Stimulated activated effector memory CD8-positive, alpha-beta T cell treated with anti-CD3 and anti-CD28 coated beads, Interleukin-12 subunit alpha, Interleukin-12 subunit beta, amount 100 ng/mL, for 72 hours (primary cell): ENCODE measurements around the gene NINJ1.
"Not testable (repeated sequence)": the region's sequence is repeated elsewhere in the genome, so short reads cannot be mapped to it uniquely, and the experiment has no call there.

ENCODE experiments used
- ATAC-seq: fragments of 150-1000 bp; cut with Tn5 transposase; 2 replicates; pipeline ENCODE4 v1.10.0; 2021
- DNase-seq, 2 donors: peaks; one replicate each; pipeline ENCODE4 v3.0.0; 2021 to 2022; ENCODE audit warnings: low spot score in 2 of 2
- H3K27ac Mint-ChIP-seq: one replicate; pipeline ENCODE4 v1.8.0; 2022; ENCODE audit warnings: mild to moderate bottlenecking, mixed read lengths
- H3K36me3 Mint-ChIP-seq: one replicate; pipeline ENCODE4 v1.8.0; 2022; ENCODE audit warnings: mild to moderate bottlenecking, mixed read lengths
- H3K4me1 Mint-ChIP-seq: one replicate; pipeline ENCODE4 v1.8.0; 2022; ENCODE audit warnings: mixed read lengths
- H3K4me3 Mint-ChIP-seq: one replicate; pipeline ENCODE4 v1.8.0; 2022; ENCODE audit warnings: mild to moderate bottlenecking, mixed read lengths
- H3K9me3 Mint-ChIP-seq: one replicate; pipeline ENCODE4 v1.8.0; 2022; ENCODE audit warnings: mixed read lengths

NINJ1 gene

DNA sequence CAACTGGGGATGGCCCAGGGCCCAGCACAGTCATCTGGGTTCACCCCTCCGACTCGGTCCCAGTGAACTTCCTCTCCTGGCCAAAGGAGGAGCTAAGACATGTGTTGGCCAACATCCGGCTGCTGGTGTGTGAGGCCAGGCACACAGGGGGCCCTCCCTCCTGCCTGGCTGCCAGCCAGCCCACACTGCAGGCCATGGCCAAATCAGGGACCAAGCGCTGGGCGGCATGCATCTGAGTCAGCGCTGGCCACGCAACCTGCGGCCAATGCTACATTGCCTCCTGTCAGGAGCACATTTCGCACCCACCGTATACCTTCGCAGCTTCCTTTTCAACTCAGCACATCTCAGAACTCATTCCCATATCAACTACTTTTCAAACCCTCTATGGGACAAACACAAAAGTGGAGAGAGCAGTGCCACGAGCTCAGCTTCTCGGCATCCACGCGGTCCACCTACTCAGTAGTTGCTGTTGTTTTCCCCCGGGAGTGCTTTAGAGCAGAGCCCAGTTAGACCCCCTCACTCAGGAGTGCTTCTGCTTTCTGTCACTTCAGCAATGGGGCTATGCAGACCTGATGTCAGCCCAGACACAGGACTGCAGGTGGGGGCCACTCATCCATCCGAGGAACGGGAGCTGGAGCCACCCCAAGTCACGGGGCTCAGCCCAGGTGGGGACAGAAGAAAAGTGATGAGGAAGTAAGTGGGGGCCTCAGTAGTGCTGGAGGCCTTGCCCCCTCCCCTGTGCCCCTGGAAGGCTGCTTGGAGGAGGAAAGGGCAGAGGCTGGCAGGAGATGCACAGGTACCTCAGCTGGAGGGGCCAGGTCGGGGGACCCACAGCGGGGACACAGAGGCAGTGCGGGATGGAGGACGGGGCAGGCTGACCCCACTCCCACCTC, 13.9 kb downstream of the NINJ1 start:
- ATAC-seq: peak; percentile 84
- Mint-ChIP-seq H3K4me1 (peaks cover 42% of the 10 kb centered on the region), H3K27ac (peak overlapping the region; percentile 33), H3K9me3 (no peaks in the 10 kb centered on the region), H3K36me3 (peaks cover 80% of the 10 kb centered on the region), H3K4me3 (peak overlapping the region; percentile 30)
- no peak for DNase-seq

GRCh38 chr9:93119703-93119952, 14.4 kb downstream of the NINJ1 start:
- H3K4me1 Mint-ChIP-seq: peaks cover 48% of the 10 kb centered on the region
- ATAC-seq: no peak
- peak overlapping the region; percentile 30 for H3K4me3 Mint-ChIP-seq
- H3K36me3 Mint-ChIP-seq: peaks cover 80% of the 10 kb centered on the region
- no peak for DNase-seq
- peak overlapping the region; percentile 33 for H3K27ac Mint-ChIP-seq
- no peaks in the 10 kb centered on the region for H3K9me3 Mint-ChIP-seq

DNA sequence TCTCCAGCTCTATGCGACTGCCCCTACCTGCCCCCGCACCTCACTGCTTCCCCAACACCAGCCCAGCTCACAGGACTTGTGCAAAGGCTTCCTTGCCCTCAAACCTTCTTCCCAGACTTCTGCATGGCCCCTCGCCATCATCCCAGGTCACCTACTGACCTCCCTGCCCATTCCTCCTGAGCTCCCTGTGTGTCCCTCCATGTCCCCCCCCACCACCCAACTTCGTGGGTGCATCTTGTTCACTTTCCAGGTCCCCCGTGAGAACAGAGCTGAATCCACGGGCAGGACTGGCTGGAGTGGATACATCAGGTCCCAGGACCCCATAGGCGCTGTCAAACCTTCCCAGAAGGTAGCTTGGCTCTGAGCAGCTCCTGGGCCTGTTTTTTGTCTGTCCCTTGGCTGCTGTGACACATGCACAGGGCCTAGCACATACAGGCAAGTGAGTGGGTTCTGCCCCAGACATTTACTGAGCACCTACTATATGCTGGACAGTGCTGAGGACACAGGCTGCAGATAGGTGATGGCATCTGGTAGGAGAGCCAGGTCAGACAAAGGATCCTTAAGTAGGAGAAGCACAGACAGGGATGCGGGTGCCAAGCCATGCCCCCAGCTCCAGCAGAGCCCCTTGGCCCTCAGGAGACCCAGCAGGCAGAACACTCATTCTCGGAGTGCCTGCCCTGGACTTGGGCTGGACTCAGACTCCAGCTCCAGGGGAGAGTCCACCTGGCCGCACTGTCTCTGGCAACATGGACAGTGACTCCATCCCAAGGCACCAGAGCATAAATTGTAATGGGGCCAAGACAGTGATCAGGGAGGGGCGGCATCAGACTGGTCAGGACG, 15.0 kb downstream of the NINJ1 start:
- Mint-ChIP-seq H3K4me1 (peaks cover 49% of the 10 kb centered on the region), H3K4me3 (peak overlapping the region; percentile 30), H3K36me3 (peaks cover 75% of the 10 kb centered on the region), H3K27ac (peak overlapping the region; percentile 33), H3K9me3 (no peaks in the 10 kb centered on the region)
- DNase-seq (no peak), ATAC-seq (no peak)

DNA sequence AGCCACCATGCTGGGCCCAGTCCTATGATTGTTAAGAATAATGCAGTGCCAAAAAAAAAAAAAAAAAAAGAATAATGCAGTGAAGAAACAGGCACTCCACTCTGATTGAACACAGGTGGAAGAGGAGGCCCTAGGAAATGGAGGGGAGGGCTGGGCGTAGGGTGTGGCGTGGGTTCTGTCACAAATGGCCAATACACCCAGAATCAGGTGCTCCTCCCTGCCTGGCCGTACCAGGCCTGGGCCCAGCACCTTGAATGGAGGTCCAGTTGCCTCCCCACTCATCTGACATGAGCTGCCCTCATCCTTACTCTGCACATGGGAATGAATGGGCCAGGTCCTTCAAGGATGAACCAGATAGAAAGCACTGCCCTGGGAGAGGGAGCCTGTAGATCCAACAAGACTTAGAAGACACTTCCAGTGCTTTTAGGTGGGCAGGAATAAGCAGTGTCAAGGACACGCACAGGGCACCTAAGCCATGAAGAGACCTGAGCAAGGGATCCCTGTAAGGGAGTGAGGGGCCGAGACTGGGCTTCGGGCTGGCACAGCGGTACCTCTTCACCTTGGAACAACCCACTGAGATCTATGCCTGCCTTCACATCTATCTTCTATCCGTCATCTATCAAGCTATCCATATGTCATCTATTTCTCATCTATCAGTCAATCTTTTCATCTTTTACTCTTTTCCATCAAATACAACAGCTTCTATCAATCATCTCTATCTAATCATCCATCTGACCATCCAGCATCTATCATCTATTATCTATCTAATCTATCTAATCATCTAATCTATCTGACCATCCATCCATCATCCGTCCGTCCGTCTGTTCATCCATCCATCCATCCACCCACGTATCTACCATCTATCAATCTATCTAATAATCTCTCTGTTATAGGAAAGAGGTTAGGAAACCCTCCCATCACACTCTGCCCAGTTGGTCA, 15.9 kb downstream of the NINJ1 start:
- Mint-ChIP-seq H3K27ac (peak overlapping the region; percentile 33), H3K36me3 (peaks cover 72% of the 10 kb centered on the region), H3K9me3 (no peaks in the 10 kb centered on the region), H3K4me3 (no peak overlapping the region), H3K4me1 (peaks cover 49% of the 10 kb centered on the region)
- ATAC-seq (no peak), DNase-seq (no peak)

GRCh38 chr9:93117521-93117920, 16.5 kb downstream of the NINJ1 start:
- DNase-seq, H3K9me3 Mint-ChIP-seq, ATAC-seq, H3K4me3 Mint-ChIP-seq: not testable (repeated sequence)
- H3K4me1 Mint-ChIP-seq: peaks cover 49% of the 10 kb centered on the region
- H3K36me3 Mint-ChIP-seq: peaks cover 72% of the 10 kb centered on the region
- H3K27ac Mint-ChIP-seq: peak overlapping the region; percentile 33

DNA sequence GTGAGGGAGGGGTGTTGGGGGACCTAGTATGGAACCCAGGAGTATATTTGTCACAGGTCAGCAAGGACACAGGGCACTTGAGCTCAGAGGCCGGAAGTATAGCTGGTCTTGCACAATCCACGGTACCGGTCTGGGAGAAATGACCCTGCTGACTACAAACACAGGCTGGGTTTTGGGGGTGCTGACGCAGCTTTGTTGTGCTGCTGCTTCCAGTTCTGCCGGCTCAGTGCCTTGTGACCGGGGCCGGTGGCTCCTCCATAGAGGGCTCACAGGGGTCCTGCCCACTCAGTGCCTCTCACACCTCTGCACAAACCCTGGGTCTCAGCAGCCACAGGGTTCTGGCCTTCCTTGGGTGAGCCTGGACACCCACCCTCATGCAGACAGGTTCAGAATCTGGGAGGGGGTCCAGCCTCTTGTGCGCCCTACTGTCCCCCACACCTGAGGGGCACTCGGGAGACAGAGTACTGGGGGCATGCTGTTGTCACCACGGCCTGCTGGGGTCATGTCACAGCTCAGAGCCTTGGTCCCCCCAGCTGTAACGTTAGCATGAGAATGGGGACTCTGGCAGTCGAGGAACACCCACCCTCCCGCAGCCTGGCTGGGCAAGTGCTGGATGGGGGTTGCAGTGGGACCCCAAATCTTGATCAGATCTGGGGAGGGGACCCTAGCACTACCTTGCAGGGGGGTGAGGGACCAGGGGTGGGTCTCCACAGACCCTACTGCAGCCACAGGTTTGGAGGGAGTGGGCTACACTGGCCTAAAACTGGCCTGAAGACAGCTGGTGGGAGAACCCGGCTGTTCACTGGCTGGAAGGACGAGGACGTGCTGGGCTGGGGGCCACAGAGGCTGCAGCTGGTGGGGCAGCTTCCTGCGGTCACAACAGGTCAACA, 17.7 kb downstream of the NINJ1 start:
- DNase-seq: no peak
- no peak overlapping the region for H3K27ac Mint-ChIP-seq
- H3K9me3 Mint-ChIP-seq: no peaks in the 10 kb centered on the region
- no peak for ATAC-seq
- no peak overlapping the region for H3K4me3 Mint-ChIP-seq
- peaks cover 65% of the 10 kb centered on the region for H3K36me3 Mint-ChIP-seq
- peaks cover 41% of the 10 kb centered on the region for H3K4me1 Mint-ChIP-seq

GRCh38 chr9:93115486-93116071, 18.5 kb downstream of the NINJ1 start:
- Mint-ChIP-seq H3K4me1 (peaks cover 40% of the 10 kb centered on the region), H3K27ac (peak overlapping the region; percentile 89), H3K36me3 (peaks cover 58% of the 10 kb centered on the region), H3K4me3 (no peak overlapping the region), H3K9me3 (no peaks in the 10 kb centered on the region)
- ATAC-seq (no peak), DNase-seq (no peak)

DNA sequence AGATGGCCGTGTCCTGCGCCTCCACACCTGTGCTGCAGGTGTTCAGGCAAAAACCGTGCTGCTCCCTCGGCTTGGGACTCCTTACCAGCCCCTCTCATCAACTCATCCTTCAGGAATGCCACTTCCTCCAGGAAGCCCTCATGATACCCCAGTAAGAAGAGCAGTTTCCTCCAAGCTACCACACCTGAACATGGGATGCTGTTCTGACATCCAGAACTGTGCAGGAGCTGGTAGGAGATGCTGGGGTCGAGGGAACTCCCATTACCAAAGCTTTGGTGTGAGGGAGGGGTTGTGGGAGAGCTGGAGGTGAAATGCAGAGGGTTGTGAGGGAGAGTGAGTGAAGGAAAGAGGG, 19.1 kb downstream of the NINJ1 start:
- no peak for DNase-seq
- H3K4me3 Mint-ChIP-seq: no peak overlapping the region

DNA sequence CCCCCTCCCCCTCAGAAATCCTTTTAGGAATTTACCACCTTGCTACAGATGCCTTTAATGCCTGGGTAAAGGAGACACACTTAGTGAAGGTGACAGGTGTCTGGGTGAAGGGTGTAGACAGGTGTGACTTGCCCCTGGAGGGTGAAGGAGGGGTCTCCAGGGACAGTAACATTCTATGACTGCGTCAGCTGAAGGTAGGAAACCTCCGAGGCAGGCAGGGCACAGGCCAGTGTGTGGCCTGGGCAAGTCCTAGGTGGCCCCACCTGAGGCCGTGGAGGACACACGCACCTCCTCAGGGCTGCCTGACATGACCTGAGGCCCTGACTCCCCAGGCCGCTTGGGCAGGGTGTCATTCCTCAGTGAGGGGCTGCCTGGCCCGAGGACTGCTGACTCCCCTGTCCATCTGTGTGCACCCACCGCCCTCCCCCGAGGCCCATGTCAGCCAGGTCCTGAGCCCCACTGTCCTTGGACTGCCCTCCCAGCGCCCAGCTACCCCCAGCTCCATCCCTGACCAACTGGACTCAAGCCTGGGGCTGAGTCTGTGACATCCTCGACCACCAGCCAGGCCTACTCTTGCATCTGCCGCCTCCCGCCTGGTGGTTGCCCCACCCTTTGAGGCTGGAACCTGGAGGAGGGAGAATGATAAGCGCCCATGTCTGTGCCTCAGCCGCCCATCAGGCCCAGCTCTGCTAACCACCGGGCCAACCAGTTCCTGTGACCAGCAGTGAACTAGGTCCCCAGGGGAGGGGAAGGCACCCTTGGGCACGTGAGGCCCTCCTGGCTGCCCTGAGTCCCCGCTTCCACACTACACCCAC, 19.7 kb downstream of the NINJ1 start:
- no peak overlapping the region for H3K4me3 Mint-ChIP-seq
- no peaks in the 10 kb centered on the region for H3K9me3 Mint-ChIP-seq
- ATAC-seq (no peak), DNase-seq (no peak)
- peaks cover 58% of the 10 kb centered on the region for H3K36me3 Mint-ChIP-seq
- peak overlapping the region; percentile 89 for H3K27ac Mint-ChIP-seq
- peaks cover 33% of the 10 kb centered on the region for H3K4me1 Mint-ChIP-seq

More for the DNA sequence above, 19.1 kb downstream of the NINJ1 start:
- Mint-ChIP-seq H3K36me3 (peaks cover 58% of the 10 kb centered on the region), H3K27ac (peak overlapping the region; percentile 89), H3K4me1 (peaks cover 38% of the 10 kb centered on the region), H3K9me3 (no peaks in the 10 kb centered on the region)
- no peak for ATAC-seq

DNA sequence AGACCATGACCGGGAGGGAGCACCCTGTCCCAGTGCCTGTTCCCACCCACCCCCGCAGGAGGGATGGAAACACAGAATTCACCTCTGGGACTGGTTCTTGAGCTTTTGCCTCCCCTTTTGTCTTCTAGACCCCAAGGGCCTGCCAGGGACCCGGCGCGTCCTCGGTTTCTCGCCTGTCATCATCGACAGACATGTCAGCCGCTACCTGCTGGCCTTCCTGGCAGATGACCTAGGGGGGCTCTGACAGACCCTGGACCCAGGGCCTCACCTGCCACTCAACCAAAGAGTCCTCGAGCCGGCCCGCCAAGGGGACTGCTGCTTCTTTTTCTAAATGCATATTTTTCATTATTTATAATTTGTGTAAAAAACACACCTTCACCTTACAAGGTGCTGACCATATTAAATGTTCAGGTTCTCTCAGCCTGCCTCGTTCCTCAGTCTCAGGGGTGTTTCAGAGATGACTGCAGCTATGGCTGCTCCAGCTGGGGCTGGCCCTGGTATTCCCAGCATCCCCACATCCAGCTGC, 21.1 kb downstream of the NINJ1 start:
- Mint-ChIP-seq H3K36me3 (peaks cover 53% of the 10 kb centered on the region), H3K9me3 (no peaks in the 10 kb centered on the region), H3K4me1 (peaks cover 34% of the 10 kb centered on the region), H3K27ac (peak overlapping the region; percentile 89), H3K4me3 (no peak overlapping the region)
- no peak for ATAC-seq
- no peak for DNase-seq

DNA sequence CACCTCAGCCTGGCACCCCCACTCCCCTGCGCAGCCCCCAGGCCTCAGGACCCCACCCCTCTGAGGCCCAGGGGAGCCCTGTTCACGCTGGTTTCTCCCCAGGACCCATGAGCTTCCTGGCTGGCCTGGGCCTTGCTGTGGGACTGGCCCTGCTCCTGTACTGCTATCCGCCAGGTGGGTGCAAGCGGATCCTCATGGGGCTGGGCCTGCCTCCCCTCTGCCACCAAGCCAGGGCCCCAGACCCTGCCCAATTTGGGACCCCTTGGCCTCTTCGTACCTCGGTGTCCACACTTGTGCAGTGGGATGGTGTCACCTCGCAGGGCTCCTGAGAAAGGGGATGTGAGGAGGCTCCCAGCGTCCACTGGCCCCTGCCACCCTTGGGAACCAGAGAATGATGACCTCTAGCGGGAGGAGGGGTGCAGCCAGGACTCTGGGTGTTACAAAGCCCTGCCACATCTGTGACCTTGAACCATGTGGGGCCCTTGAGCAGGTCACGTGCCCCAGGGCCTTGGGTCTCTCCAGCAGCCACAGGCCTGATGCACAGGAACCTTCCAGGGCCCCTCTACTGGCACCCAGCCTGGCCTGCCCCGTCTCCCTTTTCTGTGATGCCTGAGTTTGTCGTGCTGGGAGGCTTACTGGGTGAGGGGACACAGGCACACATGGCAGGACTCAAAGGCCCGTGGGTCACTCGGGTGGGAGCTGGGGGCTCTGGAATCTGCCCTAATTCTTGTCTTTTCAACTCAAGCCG, 21.8 kb downstream of the NINJ1 start:
- Mint-ChIP-seq H3K4me3 (no peak overlapping the region), H3K36me3 (peaks cover 47% of the 10 kb centered on the region), H3K4me1 (peaks cover 41% of the 10 kb centered on the region), H3K9me3 (no peaks in the 10 kb centered on the region), H3K27ac (peak overlapping the region; percentile 89)
- DNase-seq (no peak), ATAC-seq (no peak)

GRCh38 chr9:93111371-93112115, 22.5 kb downstream of the NINJ1 start:
- ATAC-seq (peak; percentile 35), DNase-seq (no peak)
- Mint-ChIP-seq H3K4me1 (peaks cover 48% of the 10 kb centered on the region), H3K27ac (peak overlapping the region; percentile 89), H3K9me3 (no peaks in the 10 kb centered on the region), H3K4me3 (no peak overlapping the region), H3K36me3 (peaks cover 43% of the 10 kb centered on the region)
